OCI-LY3 (cell line): ENCODE results near the gene RNF217.

Source experiments
- CTCF ChIP-seq: fragments of 200-600, 300-600 bp; sonication (generic); IDR thresholded peaks from 2 replicates; pipeline ENCODE4 v1.5.1; 2014; ENCODE audit warnings: antibody characterized with exemption, low read length, low read depth
- EZH2phosphoT487 ChIP-seq: fragments of 200-600 bp; shearing (Covaris generic); IDR thresholded peaks from 2 replicates; pipeline ENCODE4 v1.6.1; 2018; ENCODE audit warnings: antibody characterized with exemption, mixed run types, low read depth

GRCh38 chr6:124994648-124995047, 32.4 kb downstream of the RNF217 start:
- TF ChIP-seq CTCF (no peak), EZH2phosphoT487 (no peak)
